NCI-H2107 treated with DMSO at 0.1 percent for 48 hours (cell line): ENCODE measurements around the gene CACNG4.
"Not testable (repeated sequence)": the region's sequence is repeated elsewhere in the genome, so short reads cannot be mapped to it uniquely, and the experiment has no call there.

Experiments used
- DNase-seq: peaks from one replicate; lab custom pipeline; 2025; ENCODE audit not compliant: unreplicated experiment; lab: John Stamatoyannopoulos, UW

The CACNG4 gene

GRCh38 chr17:66960613-66961012, 3.9 kb upstream of the CACNG4 start:
- DNase-seq, result no peak

- no peak for DNase-seq
Observed at GRCh38 chr17:66963521-66963908, 992 bp upstream of the CACNG4 start.

DNA sequence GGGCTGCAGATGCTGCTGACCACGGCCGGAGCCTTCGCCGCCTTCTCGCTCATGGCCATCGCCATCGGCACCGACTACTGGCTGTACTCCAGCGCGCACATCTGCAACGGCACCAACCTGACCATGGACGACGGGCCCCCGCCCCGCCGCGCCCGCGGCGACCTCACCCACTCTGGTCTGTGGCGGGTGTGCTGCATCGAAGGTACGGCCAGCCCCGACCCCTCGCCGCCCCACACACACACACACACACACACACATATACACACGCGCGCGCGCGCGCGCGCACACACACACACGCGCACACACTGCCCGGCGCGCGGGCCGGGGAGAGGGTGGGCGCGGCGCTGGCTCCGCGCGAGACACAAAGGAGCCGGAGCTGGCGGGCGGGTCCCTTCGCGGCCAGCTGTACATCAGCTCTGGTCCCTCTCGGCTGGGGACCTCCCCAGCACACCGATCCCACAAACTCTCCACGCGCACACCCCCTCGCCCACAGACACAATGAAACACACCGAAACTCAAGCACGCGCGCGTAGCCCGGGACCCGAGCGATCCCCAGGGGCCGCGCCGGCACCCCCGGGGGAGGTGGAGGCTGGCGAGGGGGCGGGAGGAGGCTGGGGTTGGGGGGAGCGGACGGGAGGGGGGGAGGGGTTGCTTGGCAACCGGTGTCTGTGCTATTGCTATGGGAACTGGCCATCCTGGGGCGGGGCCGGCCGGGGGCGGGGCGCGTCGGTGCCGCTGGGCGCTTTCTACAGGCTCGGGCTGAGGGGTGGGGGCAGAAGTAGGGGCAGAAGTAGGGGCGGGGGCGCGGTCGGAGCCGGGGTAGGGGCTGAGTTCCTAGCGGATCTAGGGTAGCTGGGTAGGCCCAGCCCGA, 658 bp downstream of the CACNG4 start:
- DNase-seq, result no peak

DNA sequence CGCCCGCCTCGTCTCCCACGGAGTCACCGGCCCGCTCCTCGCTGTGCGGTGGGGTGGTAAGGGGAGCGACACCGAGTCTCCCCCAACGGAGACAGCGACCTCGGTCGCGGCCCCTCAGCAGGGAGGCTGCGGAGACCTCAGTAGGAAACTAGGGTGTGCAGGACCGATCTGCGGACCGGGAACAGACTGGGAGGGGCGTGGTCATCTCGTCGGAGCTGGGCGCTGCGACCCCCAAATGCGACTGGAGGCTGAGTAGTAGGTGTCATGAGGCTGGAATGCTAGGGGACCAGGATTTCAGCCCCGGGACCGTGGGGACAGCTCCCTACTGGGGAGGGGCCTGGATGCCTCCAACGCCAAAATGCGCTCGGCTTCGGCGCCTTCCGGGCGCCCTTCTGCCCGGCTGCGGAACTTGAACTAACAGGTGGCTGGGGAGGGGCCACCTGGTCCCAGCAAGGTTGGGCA, 1.3 kb downstream of the CACNG4 start:
- no peak for DNase-seq

DNA sequence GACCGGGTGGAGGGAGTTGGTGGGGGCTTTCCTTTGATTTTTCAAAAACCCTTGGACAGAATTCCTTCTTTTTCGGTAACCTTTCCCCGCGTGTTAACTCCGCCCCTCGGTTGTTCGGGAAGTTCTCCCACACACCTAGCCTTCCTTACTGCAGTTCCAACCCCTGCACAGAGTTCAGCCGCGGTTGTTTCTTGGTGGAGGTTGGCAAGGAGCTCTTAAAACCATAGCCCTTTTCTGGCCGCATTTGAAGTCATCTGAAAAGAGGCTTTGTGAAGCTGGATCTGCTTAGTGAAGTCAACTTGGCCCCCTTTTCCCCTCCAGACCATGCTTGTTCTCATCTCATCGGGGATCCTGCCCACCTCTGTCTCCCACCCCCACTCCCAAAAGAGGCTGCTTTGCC, 1.8 kb downstream of the CACNG4 start:
- DNase-seq, result no peak

DNA sequence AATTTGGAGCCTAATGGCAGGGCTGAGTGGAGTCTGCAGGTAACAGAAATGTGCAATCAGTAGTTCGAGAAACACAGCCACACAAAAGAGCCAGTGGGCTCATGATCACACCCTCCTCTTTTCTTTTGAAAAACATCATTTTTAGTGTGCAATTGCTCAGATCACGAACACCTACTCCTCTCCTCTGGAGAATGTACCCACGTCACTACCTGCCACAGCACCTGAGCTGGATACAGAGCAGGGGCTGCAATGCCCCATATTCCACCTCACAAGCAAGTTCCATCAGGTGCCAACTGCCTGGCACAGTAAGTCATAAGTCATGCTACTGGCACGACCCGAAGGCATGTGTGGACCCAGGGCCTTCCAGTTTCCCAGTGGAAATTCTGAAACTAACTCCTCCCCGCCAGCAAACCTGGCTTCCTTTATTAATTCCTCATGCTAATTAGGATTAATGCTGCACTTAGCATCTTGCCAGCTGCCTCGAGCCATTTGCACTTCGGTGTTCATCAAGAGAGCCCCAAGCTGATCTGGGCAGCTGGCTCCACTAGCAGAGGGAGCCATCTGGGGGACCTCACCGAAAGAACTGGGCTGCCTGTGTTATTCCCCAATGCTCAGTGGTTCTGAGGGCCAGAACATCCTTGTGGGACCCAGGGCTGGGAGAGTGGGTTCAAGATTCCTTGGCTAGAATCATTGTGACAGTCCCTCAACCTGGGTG, 2.4 kb downstream of the CACNG4 start:
- no peak for DNase-seq

GRCh38 chr17:66967837-66968543, 3.5 kb downstream of the CACNG4 start:
- no peak for DNase-seq

- DNase-seq, result no peak
Observed at GRCh38 chr17:66968916-66969315, 4.4 kb downstream of the CACNG4 start.

DNA sequence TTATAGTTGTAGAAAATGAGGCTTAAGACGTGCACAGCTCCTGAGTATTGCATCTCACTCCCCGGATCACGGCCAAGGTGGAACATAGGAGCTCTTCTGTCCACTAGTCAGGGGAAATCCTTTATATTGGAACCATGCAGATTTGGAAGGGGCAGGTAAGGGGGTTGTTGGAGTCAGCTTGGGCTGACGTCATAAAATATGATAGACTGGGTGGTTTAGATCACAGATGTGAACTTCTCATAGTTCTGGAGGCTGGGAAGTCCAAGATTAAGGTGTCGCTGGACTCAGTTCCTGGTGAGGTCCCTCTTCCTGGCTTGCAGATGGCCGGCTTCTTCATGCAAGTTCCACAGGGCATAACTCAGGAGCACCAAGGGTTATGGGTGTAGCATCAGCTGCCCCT, 5.6 kb downstream of the CACNG4 start:
- no peak for DNase-seq

DNA sequence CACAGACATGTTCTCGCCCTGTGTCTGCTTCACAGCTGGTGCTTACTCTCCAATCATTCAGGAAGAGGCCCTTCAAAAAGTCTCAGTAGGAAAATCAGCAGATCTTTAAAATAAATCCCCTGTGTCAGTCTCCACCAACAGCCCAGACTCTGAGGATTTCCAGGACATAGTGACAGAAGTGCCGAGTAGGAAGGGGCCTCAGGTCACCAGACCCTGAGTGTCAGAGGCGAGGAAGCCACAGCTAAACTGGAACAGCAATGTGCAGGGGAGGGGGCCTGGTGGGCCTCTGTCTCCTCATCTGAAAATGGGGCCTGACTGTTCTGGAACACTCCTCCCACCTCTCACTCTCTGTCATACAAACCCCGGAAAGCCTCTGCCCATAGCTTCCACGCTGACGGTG, 6.3 kb downstream of the CACNG4 start:
- no peak for DNase-seq

DNA sequence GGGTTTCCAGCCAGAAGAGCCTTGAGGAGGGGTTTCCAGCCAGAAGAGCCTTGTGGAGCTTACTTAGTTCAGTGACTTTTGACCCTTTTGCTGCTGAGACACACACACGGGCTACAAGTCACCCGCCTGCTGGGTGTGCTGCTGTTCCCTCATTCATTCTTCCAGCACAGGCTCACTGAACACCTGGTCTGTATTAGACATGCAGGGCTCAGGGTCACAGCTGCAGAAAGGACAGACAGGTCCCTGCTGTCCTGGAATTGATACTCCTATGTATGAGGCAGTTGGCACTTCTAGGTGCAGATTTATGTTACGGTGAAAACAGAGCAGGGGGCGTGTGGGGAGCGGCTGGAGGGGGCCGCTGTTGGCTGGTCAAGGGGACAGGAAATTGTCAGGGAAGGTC, 6.8 kb downstream of the CACNG4 start:
- no peak for DNase-seq

GRCh38 chr17:66971730-66972441, 7.4 kb downstream of the CACNG4 start:
- no peak for DNase-seq

DNA sequence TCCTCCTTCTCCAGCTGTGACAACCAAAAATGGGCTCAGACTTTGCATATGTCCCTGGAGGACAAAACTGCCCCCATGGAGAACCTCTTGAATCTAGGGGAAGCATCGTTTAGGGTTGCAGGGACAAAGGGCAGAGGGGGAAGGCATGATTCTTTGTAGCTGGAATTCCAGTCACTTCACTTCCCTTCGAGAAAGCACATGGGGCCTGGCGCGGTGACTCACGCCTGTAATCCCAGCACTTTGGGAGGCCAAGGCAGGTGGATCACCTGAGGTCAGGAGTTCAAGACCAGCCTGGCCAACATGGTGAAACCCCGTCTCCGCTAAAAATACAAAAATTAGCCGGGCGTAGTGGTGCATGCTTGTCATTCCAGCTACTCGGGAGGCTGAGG, 7.9 kb downstream of the CACNG4 start:
- not testable (repeated sequence) for DNase-seq

GRCh38 chr17:66975188-66975587, 10.7 kb downstream of the CACNG4 start:
- DNase-seq, result no peak

- DNase-seq, result no peak
Observed at GRCh38 chr17:66975614-66976378, 11.3 kb downstream of the CACNG4 start.

DNA sequence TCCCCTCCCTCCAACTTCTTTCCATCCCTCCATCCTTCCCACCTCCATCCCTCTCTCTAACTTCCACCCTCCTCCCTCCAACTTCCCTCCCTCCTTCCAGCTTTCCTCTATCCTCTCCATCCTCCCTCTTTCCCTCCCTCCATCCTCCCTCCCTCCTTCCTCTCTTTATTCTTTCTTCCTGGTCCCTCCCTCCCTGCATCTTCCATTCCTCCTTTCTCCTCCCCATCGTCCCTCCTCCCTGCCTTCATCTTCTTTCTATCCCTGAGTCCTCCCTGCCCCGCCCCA, 11.8 kb downstream of the CACNG4 start:
- no peak for DNase-seq

DNA sequence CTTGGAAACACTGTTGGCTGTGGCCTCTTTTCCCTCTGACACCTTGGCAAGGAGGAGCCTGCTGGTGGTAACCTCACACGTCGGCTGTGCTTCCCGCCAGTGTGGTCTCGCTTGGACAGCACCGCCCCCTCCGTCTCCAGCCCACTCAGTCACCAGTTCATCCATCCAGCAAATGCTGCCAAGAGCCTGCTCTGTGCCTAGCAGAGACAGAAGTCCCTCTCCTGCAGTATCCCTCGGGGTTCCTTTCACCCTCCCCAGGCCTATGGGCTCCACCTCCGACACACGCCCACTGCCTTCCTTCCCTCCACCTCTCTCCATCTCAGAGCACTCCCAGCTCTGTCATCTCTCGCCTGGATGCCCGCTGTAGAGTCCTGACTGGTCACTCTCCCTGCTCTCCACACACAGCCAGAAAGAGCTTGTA, 12.3 kb downstream of the CACNG4 start:
- DNase-seq, result no peak

GRCh38 chr17:66978514-66979061, 14.1 kb downstream of the CACNG4 start:
- DNase-seq, result no peak

DNA sequence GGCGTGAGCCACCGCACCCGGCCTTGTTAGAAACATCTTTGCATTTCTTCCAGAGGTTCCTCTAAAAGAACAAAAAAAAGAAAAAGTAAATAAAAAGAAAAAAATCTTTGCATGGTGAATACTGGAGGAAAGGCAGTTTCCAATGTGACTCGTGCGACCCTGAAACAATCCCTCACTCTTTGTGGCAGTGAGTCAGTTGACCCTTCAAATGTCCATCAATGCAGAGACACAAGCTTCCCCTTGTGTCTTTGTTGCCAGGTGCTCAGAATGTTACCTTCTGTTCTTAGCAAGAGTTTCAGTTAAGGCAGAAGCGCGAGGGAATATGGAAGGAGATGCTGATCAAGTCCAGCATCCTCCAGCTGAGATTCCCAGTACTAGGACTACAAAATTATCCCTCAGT, 16.4 kb downstream of the CACNG4 start:
- no peak for DNase-seq

DNA sequence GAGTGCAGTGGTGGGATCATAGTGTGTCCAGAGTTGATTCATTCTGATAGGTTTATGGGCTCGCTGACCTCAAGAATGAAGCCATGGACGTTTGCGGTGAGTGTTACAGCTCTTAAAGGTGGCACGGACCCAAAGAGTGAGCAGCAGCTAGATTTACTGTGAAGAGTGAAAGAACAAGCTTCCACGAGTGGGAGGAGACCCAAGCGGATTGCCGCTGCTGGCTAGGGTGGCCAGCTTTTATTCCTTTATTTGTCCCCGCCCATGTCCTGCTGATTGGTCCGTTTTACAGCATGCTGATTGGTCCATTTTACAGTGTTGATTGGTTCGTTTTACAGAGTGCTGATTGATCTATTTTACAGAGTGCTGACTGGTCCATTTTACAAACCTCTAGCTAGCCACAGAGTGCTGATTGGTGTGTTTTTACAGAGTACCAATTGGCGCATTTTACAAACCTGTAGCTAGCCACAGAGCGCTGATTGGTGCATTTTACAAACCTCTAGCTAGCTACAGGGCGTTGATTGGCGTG, 17.5 kb downstream of the CACNG4 start:
- DNase-seq, result no peak
